Stimulated activated CD8-positive, alpha-beta memory T cell treated with anti-CD3 and anti-CD28 coated beads, Interleukin-15, amount 100 ng/mL, for 1 hour (primary cell): ENCODE measurements around the gene WASHC1.
"Not testable (repeated sequence)": the region's sequence is repeated elsewhere in the genome, so short reads cannot be mapped to it uniquely, and the experiment has no call there.

ENCODE experiments used
- DNase-seq: peaks from one replicate; pipeline ENCODE4 v3.0.0-alpha.2; 2020; ENCODE audit warnings: low read depth

WASHC1 gene

DNA sequence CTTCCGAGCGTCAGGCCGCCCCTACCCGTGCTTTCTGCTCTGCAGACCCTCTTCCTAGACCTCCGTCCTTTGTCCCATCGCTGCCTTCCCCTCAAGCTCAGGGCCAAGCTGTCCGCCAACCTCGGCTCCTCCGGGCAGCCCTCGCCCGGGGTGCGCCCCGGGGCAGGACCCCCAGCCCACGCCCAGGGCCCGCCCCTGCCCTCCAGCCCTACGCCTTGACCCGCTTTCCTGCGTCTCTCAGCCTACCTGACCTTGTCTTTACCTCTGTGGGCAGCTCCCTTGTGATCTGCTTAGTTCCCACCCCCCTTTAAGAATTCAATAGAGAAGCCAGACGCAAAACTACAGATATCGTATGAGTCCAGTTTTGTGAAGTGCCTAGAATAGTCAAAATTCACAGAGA lies at the start of gene WASHC1:
TSS of gene WASHC1 (minus strand) at position 101 of the 400 bp plus-strand sequence. CDS start 4,457 bp downstream, outside the sequence.
- not testable (repeated sequence) for DNase-seq

DNA sequence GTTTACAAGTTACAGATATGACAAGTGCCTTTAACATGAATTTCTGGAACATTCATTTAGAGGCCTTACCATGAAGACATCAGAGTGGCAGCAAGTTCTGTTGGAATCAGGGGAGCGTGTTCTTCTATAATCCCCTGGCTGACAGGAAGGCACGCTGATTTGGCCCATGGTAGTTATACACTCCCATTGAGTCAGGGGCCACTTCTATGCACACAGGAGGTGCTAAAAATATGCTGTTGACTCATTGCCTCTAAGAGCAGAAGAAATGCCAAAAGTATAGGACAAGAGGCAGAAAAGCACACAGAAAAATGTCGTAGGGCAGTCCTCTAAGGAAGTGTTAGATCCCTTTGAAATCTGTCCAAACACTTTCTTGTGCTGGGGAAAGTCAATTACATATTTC lies 49.1 kb upstream of the WASHC1 start:
- DNase-seq, result not testable (repeated sequence)

- not testable (repeated sequence) for DNase-seq
Measured at GRCh38 chr9:76389-76788, 47.1 kb upstream of the WASHC1 start.

- DNase-seq, result not testable (repeated sequence)
Measured at GRCh38 chr9:73900-74525, 44.8 kb upstream of the WASHC1 start.

- not testable (repeated sequence) for DNase-seq
Measured at GRCh38 chr9:73076-73899, 44.0 kb upstream of the WASHC1 start.

GRCh38 chr9:63031-63629 lies 33.9 kb upstream of the WASHC1 start:
- not testable (repeated sequence) for DNase-seq

- DNase-seq, result not testable (repeated sequence)
Measured at GRCh38 chr9:52678-53077, 23.4 kb upstream of the WASHC1 start.

GRCh38 chr9:48190-48842 lies 19.1 kb upstream of the WASHC1 start:
- DNase-seq, result not testable (repeated sequence)

DNA sequence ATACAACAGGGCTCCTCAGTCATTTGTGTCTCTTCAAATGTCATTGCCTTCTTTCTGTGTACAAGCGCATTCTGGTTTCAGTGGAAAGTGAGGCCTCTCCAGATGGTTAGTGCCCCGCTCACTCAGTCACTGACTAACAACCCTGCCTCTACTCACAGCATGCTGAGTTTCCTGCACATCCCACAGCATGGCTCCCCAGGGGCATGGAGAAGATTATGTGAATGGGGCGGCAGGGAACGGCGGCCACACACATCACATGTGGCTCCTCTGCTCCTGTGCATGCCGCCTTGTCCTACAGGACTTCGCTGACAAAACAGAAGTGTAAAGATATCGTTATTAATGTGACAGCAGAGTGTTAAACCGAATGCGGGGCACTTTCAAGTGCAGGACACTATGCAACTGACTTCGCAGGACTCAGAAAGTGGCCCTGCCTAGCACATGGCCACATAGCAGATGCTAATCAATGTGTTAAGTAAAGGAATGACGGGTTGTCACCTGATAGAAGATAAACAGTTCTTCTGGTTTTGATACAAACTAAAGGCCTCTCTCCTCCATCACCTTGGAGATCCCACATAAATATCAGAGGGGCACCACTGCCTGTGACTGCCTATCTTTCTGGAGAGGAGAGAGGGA lies 17.5 kb upstream of the WASHC1 start:
- not testable (repeated sequence) for DNase-seq

GRCh38 chr9:46164-46563 lies 16.9 kb upstream of the WASHC1 start:
- DNase-seq, result not testable (repeated sequence)

DNA sequence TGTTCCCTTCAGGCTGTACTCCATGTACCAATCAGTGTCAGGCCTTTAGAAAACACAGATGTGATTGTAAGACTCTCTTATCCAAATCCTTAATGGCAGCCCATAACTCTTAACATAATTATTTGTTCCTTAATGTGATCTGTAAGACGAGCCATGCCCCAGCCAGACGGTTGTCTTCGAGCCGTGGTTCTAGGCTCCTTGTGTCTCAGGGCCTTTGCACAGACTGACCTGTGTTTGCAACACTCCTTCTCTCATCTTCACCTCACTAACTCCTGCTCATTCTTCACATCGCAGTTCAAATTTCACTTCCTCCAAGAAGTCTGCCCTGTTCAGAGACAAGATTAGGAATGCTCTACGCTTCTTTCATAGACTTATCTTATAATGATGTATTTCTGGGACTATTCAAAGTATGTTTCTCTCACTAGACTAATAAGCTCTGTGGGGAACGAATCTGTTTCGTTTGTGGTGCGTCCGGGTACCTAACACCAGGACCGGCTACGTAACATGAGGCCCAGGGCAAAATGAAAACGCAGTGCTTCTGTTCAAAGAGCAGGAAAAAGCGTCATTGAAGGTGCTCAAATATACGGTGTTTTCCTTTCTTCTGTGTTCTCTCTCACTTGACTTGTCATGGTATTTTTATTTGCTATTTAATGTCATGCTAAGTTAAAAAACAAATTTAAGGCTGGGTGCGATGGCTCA lies 16.1 kb upstream of the WASHC1 start:
- DNase-seq, result not testable (repeated sequence)

DNA sequence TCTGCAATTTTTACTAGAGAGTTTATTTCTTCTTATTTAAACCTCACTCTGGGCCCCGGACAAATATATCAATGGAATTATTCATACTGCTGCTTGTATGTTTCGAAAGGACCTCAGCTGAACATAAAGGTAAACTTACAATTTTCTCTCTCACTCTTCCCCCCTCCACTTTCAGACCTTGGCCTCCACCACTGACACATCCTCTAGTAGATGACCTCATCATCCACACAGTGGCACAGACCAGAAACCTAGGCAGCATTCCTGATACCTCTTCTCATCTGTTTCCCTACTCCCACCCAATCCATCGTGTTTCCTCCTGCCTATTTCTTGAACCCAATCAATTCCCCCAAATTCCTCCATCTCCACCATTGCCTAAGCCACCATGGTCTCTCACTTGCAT lies 15.2 kb upstream of the WASHC1 start:
- not testable (repeated sequence) for DNase-seq

GRCh38 chr9:43636-44035 lies 14.4 kb upstream of the WASHC1 start:
- DNase-seq, result not testable (repeated sequence)

- DNase-seq, result not testable (repeated sequence)
Measured at GRCh38 chr9:43116-43515, 13.9 kb upstream of the WASHC1 start.

DNA sequence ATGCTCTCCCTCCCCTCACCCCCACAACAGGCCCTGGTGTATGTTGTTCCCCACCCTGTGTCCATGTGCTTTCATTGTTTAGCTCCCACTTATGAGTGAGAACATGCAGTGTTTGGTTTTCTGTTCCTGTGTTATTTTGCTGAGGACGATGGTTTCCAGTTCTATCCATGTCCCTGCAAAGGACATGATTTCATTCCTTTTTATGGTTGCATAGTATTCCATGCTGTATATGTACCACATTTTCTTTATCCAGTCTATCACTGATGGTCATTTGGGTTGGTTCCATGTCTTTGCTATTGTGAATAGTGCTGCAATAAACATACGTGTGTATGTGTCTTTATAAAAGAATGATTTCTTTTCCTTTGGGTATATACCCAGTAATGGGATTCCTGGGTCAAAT lies 12.6 kb upstream of the WASHC1 start:
- not testable (repeated sequence) for DNase-seq

DNA sequence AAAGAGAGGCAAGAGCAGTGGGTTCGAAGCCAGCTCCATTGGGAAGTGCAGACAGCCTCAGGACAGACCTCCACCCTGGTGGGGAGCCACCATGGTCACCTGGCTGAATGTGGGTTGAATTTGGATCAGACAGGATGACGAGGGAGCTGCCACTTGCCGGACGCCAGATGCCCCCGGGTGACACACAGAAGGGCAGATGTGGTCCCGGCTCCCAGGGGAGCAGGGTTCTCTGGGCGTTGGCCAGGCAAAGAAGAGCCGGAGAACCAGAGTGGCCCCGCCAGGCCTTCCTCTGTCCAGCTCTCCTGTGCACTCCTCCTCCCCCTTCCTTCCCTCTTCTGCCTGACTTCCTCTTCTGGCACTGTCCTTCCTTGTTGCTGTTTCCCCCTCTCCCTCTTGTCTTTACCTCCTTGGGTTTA lies 12.0 kb upstream of the WASHC1 start:
- not testable (repeated sequence) for DNase-seq

DNA sequence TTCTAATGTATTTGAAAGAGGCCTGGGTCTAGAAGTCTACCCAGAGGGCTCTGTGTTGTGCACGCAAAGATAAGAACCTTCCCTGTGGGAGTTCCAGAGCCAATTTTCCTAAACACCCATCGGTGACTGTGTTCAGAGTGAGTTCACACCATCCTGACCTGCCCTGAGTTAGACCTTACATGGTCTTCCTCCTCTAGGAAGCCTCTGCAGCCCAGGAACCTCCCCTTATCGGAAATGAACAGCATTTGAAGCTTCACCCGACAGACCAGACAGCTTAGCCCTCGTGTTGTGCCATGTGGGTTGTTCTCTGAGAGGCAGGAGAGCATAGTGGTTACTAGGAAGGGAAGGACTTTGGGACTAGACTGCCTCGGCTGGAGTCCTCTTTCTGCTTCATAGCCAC lies 3.1 kb upstream of the WASHC1 start:
- not testable (repeated sequence) for DNase-seq

DNA sequence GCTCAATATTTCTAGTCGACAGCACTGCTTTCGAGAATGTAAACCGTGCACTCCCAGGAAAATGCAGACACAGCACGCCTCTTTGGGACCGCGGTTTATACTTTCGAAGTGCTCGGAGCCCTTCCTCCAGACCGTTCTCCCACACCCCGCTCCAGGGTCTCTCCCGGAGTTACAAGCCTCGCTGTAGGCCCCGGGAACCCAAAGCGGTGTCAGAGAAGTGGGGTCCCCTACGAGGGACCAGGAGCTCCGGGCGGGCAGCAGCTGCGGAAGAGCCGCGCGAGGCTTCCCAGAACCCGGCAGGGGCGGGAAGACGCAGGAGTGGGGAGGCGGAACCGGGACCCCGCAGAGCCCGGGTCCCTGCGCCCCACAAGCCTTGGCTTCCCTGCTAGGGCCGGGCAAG lies 481 bp downstream of the WASHC1 start:
- not testable (repeated sequence) for DNase-seq

DNA sequence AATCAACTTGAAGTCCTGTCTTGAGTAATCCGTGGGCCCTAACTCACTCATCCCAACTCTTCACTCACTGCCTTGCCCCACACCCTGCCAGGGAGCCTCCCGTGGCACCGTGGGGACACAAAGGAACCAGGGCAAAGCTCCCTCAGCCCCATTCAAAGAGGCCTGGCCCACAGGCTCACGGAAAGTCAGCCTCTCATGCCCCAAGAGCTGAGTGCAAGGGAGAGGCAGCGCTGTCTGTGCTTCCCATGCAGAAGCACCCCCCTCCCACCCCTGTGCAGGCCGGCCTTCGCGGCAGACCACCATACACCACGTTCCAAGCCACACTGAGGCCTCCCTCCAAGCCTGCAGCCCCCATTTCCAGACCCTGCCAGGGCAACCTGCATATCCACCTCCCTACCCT lies 7.6 kb downstream of the WASHC1 start:
- not testable (repeated sequence) for DNase-seq

DNA sequence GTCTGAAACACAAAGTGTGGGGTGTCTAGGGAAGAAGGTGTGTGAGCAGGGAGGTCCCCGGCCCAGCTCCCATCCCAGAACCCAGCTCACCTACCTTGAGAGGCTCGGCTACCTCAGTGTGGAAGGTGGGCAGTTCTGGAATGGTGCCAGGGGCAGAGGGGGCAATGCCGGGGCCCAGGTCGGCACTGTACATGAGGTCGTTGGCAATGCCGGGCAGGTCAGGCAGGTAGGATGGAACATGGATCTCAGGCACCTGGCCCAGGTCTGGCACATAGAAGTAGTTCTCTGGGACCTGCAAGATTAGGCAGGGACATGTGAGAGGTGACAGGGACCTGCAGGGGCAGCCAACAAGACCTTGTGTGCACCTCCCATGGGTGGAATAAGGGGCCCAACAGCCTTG lies 12.4 kb downstream of the WASHC1 start:
- not testable (repeated sequence) for DNase-seq

- not testable (repeated sequence) for DNase-seq
Measured at GRCh38 chr9:14129-14809, 15.0 kb downstream of the WASHC1 start.
